ENCODE data around the gene GRIK4. TPM values are rescaled to one million over a fixed set of nuclear protein-coding genes. Genes with fewer than 3 reads are reported as not detected.

GRIK4 gene
- total RNA-seq, 1 experiment from 2014 or later, result 3.3 TPM

DNA sequence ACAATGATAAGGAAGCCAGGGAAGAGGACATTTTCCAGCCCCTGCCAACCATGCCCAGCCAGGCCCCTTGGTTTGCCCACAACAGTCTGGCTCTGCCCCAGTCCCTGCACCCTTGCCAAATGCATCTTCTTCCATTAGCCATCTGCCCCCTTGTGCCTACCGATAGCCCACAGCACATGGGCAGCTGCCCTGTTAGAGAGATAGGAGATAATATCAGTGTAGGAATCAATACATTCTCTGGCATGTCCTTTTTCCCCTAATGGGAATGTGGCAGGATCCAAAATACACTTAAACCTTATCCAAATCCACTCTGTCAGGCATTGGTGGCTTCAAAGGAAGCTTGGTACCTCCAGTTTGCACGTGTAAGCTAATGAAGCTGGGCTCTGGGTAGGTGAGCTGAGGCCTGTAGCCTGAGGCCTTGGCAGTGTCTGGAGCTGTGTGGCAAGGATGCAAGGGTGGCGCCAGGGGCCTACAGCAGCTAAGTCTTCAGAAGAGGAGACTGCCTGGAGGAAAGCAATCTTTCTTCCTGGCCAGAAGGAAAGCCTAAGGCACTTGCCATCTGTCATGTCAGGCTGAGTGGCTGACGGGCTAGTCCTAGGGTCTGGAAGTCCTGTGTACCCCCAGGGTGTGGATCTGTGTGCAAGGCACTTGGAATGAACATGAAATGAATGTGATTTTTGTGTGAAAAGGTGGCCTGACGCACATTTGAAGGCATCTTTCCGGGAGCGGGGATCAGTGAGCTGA is 348.2 kb downstream of the GRIK4 start:
- Mint-ChIP-seq H3K27ac (no peak overlapping the region), H3K36me3 (no peaks in the 10 kb centered on the region), H3K9me3 (no peaks in the 10 kb centered on the region), H3K27me3 (ENCODE audit: low read depth) (no peaks in the 10 kb centered on the region; the same call in 1 of the 2 replicates), H3K4me3 (no peak overlapping the region), H3K4me1 (peaks cover 9% of the 10 kb centered on the region)
- ChIA-PET POLR2A (no interaction called here), CTCF (interaction anchor here (0.9 to 1.6 kb wide), 5 partner anchors 53 to 244 kb away, joined by 3 to 7 read pairs (median 3); no protein-coding TSS in a partner anchor)
- TF ChIP-seq, protein P1, sequence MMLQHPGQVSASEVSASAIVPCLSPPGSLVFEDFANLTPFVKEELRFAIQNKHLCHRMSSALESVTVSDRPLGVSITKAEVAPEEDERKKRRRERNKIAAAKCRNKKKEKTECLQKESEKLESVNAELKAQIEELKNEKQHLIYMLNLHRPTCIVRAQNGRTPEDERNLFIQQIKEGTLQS (CRISPR knock-in tag; conservative IDR thresholded peaks at IDR 0.05), result no peak
- TF ChIP-seq, protein P2, sequence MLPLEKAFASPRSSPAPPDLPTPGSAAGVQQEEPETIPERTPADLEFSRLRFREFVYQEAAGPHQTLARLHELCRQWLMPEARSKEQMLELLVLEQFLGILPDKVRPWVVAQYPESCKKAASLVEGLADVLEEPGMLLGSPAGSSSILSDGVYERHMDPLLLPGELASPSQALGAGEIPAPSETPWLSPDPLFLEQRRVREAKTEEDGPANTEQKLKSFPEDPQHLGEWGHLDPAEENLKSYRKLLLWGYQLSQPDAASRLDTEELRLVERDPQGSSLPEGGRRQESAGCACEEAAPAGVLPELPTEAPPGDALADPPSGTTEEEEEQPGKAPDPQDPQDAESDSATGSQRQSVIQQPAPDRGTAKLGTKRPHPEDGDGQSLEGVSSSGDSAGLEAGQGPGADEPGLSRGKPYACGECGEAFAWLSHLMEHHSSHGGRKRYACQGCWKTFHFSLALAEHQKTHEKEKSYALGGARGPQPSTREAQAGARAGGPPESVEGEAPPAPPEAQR (CRISPR knock-in tag; IDR thresholded peaks at IDR 0.05), result no peak
- TF ChIP-seq SP1 (CRISPR knock-in tag; conservative IDR thresholded peaks at IDR 0.05) (no peak), ZBTB21 (CRISPR knock-in tag; IDR thresholded peaks at IDR 0.05; ENCODE audit: borderline replicate concordance) (no peak), EMX1 (CRISPR knock-in tag; IDR thresholded peaks at IDR 0.05) (no peak), SOX15 (CRISPR knock-in tag; IDR thresholded peaks at IDR 0.05) (no peak), MYBL2 (CRISPR knock-in tag; IDR thresholded peaks at IDR 0.05) (no peak), TCF7 (CRISPR knock-in tag; IDR thresholded peaks at IDR 0.05; ENCODE audit: low read depth) (no peak)
- TF ChIP-seq, protein P3, sequence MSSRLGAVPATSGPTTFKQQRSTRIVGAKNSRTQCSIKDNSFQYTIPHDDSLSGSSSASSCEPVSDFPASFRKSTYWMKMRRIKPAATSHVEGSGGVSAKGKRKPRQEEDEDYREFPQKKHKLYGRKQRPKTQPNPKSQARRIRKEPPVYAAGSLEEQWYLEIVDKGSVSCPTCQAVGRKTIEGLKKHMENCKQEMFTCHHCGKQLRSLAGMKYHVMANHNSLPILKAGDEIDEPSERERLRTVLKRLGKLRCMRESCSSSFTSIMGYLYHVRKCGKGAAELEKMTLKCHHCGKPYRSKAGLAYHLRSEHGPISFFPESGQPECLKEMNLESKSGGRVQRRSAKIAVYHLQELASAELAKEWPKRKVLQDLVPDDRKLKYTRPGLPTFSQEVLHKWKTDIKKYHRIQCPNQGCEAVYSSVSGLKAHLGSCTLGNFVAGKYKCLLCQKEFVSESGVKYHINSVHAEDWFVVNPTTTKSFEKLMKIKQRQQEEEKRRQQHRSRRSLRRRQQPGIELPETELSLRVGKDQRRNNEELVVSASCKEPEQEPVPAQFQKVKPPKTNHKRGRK (CRISPR knock-in tag; IDR thresholded peaks at IDR 0.05; ENCODE audit: borderline replicate concordance), result no peak
- TF ChIP-seq, protein P4, sequence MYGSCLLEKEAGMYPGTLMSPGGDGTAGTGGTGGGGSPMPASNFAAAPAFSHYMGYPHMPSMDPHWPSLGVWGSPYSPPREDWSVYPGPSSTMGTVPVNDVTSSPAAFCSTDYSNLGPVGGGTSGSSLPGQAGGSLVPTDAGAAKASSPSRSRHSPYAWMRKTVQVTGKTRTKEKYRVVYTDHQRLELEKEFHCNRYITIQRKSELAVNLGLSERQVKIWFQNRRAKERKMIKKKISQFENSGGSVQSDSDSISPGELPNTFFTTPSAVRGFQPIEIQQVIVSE (CRISPR knock-in tag; IDR thresholded peaks at IDR 0.05; ENCODE audit: borderline replicate concordance), result no peak
- TF ChIP-seq, protein P5, sequence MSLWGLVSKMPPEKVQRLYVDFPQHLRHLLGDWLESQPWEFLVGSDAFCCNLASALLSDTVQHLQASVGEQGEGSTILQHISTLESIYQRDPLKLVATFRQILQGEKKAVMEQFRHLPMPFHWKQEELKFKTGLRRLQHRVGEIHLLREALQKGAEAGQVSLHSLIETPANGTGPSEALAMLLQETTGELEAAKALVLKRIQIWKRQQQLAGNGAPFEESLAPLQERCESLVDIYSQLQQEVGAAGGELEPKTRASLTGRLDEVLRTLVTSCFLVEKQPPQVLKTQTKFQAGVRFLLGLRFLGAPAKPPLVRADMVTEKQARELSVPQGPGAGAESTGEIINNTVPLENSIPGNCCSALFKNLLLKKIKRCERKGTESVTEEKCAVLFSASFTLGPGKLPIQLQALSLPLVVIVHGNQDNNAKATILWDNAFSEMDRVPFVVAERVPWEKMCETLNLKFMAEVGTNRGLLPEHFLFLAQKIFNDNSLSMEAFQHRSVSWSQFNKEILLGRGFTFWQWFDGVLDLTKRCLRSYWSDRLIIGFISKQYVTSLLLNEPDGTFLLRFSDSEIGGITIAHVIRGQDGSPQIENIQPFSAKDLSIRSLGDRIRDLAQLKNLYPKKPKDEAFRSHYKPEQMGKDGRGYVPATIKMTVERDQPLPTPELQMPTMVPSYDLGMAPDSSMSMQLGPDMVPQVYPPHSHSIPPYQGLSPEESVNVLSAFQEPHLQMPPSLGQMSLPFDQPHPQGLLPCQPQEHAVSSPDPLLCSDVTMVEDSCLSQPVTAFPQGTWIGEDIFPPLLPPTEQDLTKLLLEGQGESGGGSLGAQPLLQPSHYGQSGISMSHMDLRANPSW (CRISPR knock-in tag; conservative IDR thresholded peaks at IDR 0.05; ENCODE audit: low read depth), result no peak
- TF ChIP-seq, protein P6, sequence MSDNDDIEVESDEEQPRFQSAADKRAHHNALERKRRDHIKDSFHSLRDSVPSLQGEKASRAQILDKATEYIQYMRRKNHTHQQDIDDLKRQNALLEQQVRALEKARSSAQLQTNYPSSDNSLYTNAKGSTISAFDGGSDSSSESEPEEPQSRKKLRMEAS (CRISPR knock-in tag; IDR thresholded peaks at IDR 0.05), result no peak
- no peak for DNase-seq (ENCODE audit: low spot score)
- ATAC-seq, result no peak

DNA sequence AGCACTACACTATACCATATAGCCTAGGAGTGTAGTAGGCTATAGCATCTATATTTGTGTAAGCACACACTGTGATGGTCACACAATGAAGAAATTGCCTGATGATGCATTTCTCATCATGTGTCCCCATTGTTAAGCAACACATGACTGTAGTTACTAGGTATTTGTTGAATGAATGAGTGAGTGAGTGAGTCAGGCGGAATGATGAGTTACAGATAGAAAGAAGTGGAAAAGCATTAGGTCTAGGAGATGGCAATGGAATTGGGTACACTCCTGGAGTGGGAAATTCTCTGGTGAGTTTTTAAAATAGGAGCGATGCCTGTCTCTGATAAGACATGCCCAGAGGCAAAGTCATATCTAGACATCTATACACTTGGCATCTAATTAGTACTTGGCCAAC is 351.8 kb downstream of the GRIK4 start:
- POLR2A ChIA-PET, result no interaction called here
- no peak for TF ChIP-seq PRRX2 (CRISPR knock-in tag; IDR thresholded peaks at IDR 0.05)
- no peak for TF ChIP-seq ATF1 (CRISPR knock-in tag; IDR thresholded peaks at IDR 0.05)
- TF ChIP-seq ZNF423 (CRISPR knock-in tag; IDR thresholded peaks at IDR 0.05), result no peak
- TF ChIP-seq ZBTB21 (CRISPR knock-in tag; IDR thresholded peaks at IDR 0.05; ENCODE audit: borderline replicate concordance), result no peak
- TF ChIP-seq ZNF671 (CRISPR knock-in tag; IDR thresholded peaks at IDR 0.05), result no peak
- TF ChIP-seq JUN (CRISPR knock-in tag; IDR thresholded peaks at IDR 0.05), result no peak
- TF ChIP-seq FOXK1 (CRISPR knock-in tag; IDR thresholded peaks at IDR 0.05), result no peak
- TF ChIP-seq NFE2L1 (CRISPR knock-in tag; IDR thresholded peaks at IDR 0.05), result no peak
- TF ChIP-seq SOX15 (CRISPR knock-in tag; IDR thresholded peaks at IDR 0.05), result no peak
- TF ChIP-seq ESRRA (CRISPR knock-in tag; IDR thresholded peaks at IDR 0.05; ENCODE audit: borderline replicate concordance), result no peak
- TF ChIP-seq, protein P7, sequence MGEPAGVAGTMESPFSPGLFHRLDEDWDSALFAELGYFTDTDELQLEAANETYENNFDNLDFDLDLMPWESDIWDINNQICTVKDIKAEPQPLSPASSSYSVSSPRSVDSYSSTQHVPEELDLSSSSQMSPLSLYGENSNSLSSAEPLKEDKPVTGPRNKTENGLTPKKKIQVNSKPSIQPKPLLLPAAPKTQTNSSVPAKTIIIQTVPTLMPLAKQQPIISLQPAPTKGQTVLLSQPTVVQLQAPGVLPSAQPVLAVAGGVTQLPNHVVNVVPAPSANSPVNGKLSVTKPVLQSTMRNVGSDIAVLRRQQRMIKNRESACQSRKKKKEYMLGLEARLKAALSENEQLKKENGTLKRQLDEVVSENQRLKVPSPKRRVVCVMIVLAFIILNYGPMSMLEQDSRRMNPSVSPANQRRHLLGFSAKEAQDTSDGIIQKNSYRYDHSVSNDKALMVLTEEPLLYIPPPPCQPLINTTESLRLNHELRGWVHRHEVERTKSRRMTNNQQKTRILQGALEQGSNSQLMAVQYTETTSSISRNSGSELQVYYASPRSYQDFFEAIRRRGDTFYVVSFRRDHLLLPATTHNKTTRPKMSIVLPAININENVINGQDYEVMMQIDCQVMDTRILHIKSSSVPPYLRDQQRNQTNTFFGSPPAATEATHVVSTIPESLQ (CRISPR knock-in tag; IDR thresholded peaks at IDR 0.05), result no peak
- TF ChIP-seq KAT7 (CRISPR knock-in tag; IDR thresholded peaks at IDR 0.05; ENCODE audit: borderline replicate concordance), result no peak
- TF ChIP-seq FOXP1 (CRISPR knock-in tag; IDR thresholded peaks at IDR 0.05; ENCODE audit: borderline replicate concordance), result no peak
- TF ChIP-seq, protein P8, sequence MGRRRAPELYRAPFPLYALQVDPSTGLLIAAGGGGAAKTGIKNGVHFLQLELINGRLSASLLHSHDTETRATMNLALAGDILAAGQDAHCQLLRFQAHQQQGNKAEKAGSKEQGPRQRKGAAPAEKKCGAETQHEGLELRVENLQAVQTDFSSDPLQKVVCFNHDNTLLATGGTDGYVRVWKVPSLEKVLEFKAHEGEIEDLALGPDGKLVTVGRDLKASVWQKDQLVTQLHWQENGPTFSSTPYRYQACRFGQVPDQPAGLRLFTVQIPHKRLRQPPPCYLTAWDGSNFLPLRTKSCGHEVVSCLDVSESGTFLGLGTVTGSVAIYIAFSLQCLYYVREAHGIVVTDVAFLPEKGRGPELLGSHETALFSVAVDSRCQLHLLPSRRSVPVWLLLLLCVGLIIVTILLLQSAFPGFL (CRISPR knock-in tag; IDR thresholded peaks at IDR 0.05; ENCODE audit: borderline replicate concordance), result no peak
- TF ChIP-seq ZNF416 (CRISPR knock-in tag; IDR thresholded peaks at IDR 0.05), result no peak
- Mint-ChIP-seq H3K4me3 (no peak overlapping the region), H3K9me3 (no peaks in the 10 kb centered on the region), H3K27ac (no peak overlapping the region), H3K36me3 (no peaks in the 10 kb centered on the region), H3K4me1 (peaks cover 25% of the 10 kb centered on the region), H3K27me3 (ENCODE audit: low read depth) (peaks cover 3% of the 10 kb centered on the region; the same call in 1 of the 2 replicates)
- CTCF ChIA-PET, result no interaction called here
- no peak for DNase-seq (ENCODE audit: low spot score)
- no peak for ATAC-seq

Data from WTC11 (cell line).